ENCODE measurements around the gene ATAD3C.
"Not testable (repeated sequence)": the region's sequence is repeated elsewhere in the genome, so short reads cannot be mapped to it uniquely, and the experiment has no call there.

ATAD3C gene

GRCh38 chr1:1418464-1419362 is 30.8 kb upstream of the ATAD3C start:
- no peak for DNase-seq (ENCODE audit: low read depth in 3 of 3)

GRCh38 chr1:1419363-1419812 is 30.1 kb upstream of the ATAD3C start:
- no peak for DNase-seq (ENCODE audit: low read depth in 3 of 3)

DNA sequence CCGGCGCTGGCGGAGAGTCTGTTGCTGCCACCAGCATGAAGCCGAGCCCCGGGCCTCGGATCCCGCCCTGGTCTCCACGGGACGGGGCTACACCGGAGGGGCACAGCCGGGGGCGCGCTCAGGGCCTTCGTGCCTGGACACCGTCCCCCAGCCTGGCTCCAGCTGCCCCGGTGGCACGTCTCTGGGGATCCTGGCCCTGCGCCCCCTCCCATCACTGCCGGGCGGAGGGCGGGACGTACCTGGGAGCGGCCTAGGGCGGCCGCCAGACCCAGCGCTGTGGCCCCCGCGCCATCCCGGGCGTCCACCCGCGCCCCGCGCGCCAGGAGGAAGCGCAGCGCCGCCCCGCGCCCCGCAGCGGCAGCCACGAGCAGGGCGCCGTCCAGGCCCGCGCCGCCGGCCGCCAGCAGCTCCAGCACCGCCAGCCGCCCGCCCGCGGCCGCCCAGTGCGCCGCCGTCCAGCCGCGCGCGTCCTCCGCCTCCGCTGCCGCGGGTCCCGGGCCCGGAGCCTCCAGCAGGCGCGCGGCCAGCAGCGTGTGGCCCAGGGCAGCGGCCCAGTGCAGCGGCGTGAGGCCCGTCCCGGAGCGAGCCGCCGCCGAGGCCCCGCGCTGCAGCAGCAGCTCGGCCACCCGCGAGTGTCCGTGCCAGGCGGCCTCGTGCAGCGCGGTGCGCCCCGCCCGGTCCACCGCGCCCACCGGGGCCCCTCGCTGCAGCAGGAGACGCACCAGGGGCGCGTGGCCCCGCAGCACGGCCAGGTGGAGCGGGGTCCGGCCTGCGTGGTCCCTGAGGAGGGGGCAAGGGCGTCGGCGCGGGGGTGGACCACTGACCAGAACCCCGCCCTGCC is 29.5 kb upstream of the ATAD3C start:
- DNase-seq (ENCODE audit: low read depth in 3 of 3) = no peak

- no peak for DNase-seq (ENCODE audit: low read depth in 3 of 3)
Observed at GRCh38 chr1:1420654-1421141, 28.8 kb upstream of the ATAD3C start.

GRCh38 chr1:1421147-1421906 is 28.2 kb upstream of the ATAD3C start, which contains the start of gene ANKRD65:
ANKRD65 (minus strand) TSS chr1:1421276; CDS start chr1:1421005, 271 bp downstream.
- DNase-seq (ENCODE audit: low read depth in 3 of 3) = no peak

- no peak for DNase-seq (ENCODE audit: low read depth in 3 of 3)
Observed at GRCh38 chr1:1421907-1422464, 27.5 kb upstream of the ATAD3C start.

DNA sequence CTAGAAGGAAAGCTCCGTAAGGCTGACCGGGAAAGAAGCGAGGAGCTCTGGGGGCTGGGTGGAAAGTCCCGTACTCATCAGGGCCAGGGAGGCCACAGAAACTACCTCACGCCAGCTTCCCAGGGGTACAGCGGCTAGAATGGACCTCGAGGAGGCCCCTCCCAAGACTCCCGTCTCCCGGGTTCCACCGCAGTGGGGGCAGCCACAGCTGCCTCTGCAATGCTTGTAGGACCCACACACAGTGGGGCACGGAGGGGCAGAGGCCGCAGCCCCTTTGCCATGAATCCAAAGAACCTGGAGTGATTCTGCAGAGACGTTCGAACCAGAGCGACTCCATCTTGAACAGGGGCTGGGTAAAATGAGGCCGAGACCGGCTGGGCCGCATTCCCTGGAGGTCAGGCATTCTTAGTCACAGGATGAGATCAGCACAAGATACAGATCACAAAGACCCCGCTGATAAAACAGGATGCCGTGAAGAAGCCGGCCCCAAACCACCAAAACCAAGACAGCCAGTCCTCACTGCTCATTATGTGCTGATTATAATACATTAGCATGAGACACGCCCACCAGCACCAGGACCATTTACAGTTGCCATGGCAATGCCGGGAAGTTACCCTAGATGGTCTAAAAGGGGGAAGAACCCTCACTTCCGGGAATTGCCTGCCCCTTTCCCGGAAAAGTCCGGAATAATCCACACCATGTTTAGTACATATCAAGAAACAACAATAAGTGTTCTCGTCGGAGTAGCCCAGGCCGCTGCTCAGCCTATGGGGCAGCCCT is 26.8 kb upstream of the ATAD3C start:
- DNase-seq (ENCODE audit: low read depth in 3 of 3) = no peak

GRCh38 chr1:1423245-1423597 is 26.3 kb upstream of the ATAD3C start:
- DNase-seq (ENCODE audit: low read depth in 3 of 3) = no peak

DNA sequence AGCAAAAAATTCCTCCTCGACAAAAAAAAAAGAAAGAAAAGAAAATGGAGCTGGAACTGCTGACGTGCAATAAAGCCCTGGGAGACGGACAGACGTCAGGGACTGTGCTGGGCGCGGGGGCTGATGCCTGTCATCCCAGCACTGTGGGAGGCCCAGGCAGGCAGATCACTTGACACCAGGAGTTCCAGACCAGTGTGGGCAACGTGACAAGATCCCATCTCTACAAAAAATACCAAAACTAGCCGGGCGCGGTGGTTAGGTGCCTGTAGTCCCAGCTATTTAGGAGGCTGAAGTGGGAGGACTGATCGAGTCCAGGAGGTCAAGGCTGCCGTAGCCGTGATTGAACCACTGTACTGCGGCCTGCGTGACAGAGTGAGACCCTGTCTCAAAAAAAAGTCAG is 24.8 kb upstream of the ATAD3C start:
- no peak for DNase-seq (ENCODE audit: low read depth in 3 of 3)

DNA sequence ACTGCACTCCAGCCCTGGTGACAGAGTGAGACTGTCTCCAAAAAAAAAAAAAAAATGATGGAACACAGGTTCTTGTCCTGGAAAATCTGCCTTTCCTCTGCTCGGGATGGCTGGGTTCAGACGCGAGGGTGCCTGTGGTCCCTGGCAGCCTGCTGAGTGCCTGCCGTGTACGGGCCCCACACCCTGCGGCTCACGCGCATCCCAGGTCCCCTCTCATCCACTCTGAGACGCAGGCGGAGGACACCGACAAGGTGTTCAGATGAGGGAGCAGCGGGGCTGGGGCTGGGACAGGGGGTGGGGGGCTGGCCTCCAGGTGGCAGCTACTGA is 24.1 kb upstream of the ATAD3C start:
- DNase-seq (ENCODE audit: low read depth in 3 of 3) = no peak

DNA sequence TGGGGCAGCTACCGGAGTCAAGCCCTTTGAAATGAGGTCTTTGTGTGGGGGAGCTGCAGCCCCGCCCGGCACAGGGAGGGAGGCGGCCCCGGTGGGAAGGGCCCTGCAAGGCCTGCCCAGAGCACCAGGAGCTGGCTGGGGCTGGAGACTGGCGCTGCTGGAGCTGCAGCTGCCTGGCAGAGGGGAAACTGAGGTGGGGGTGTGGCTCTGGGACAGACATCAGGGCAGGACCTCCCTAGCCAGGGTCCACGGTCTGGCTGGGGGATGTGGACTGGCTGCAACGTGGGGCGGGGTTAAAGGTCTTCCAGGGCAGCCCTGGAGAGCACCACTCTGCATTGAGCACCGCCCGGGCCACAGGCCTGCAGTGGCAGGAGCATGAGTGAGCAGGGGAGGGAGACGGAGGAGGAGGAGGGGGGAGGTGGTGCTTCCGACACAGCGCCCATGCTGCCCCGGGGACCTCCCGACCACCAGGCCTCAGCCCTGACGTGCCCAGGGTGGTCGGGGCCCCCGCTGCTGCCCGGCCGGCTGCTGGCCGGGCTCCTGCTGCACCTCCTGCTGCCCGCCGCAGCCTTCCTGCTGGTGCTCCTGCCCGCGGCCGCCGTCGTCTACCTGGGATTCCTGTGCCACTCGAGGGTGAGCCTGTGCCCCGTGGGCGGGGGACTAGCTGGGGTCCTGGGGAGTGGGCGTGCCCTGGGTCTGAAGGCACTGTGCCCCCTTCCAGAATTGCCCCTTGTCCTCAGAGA is 23.6 kb upstream of the ATAD3C start:
- no peak for DNase-seq (ENCODE audit: low read depth in 3 of 3)

GRCh38 chr1:1426496-1427105 is 22.9 kb upstream of the ATAD3C start:
- DNase-seq (ENCODE audit: low read depth in 3 of 3) = no peak

- no peak for DNase-seq (ENCODE audit: low read depth in 3 of 3)
Observed at GRCh38 chr1:1427106-1427819, 22.2 kb upstream of the ATAD3C start.

DNA sequence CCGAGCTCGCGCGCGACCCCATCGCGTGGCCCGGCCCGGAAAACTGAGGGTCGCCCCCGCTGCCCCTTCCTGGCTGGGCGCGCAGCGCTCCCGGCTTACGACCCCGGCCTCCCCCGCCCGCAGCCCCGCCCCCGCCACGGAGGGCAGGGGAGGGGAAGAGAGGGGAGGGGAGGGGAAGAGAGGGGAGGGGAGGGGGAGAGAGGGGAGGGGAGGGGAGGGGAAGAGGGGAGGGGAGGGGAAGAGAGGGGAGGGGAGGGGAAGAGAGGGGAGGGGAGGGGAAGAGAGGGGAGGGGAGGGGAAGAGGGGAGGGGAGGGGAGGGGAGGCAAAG is 21.7 kb upstream of the ATAD3C start:
- DNase-seq (ENCODE audit: low read depth in 3 of 3) = no peak

GRCh38 chr1:1428174-1428573 is 21.3 kb upstream of the ATAD3C start:
- DNase-seq (ENCODE audit: low read depth in 3 of 3) = no peak

DNA sequence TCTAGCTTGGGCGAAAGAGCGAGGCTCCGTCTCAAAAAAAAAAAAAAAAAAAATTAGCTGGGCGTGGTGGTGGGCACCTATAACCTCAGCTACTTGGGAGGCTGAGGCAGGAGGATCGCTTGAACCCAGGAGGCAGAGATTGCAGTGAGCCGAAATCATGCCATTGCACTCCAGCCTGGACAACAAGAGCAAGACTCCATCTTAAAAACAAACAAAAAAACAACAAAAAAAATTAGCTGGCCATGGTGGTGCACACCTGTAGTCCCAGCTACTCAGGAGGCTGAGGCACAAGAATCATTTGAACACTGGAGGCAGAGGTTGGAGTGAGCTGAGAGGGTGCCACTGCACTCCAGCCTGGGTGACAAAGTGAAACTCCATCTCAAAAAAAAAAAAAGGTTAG is 20.5 kb upstream of the ATAD3C start:
- DNase-seq (ENCODE audit: low read depth in 3 of 3) = not testable (repeated sequence)

- DNase-seq (ENCODE audit: low read depth in 3 of 3) = no peak
Observed at GRCh38 chr1:1429671-1430073, 19.8 kb upstream of the ATAD3C start.

- DNase-seq (ENCODE audit: low read depth in 3 of 3) = no peak
Observed at GRCh38 chr1:1430114-1430982, 19.1 kb upstream of the ATAD3C start.
